Liver (tissue), 3 donors: ENCODE measurements around the gene KCNQ5.

Experiments used
- CTCF ChIP-seq: fragments of 150-350 bp; IDR thresholded peaks from 2 replicates; pipeline ENCODE4 v1.5.1; 2017; ENCODE audit warnings: improper control_type of control experiment, low read depth, low read length; ENCODE audit not compliant: missing input control
- FOXA1 ChIP-seq: IDR thresholded peaks from 2 replicates; pipeline ENCODE4 v1.6.1; 2016; ENCODE audit warnings: antibody characterized with exemption
- GABPA ChIP-seq, 2 donors: IDR thresholded peaks in 1 of 2; conservative IDR thresholded peaks in 1 of 2; 2 replicates each; pipeline ENCODE4 v1.6.1; 2016; ENCODE audit warnings: antibody characterized with exemption in 2 of 2, mild to moderate bottlenecking in 1 of 2, moderate library complexity in 1 of 2
- JUND ChIP-seq, 2 donors: IDR thresholded peaks; 2 replicates each; pipeline ENCODE4 v1.6.1; 2016; ENCODE audit warnings: antibody characterized with exemption in 2 of 2
- MAX ChIP-seq: IDR thresholded peaks from 2 replicates; pipeline ENCODE4 v1.6.1; 2016; ENCODE audit warnings: antibody characterized with exemption
- RAD21 ChIP-seq, 2 donors: IDR thresholded peaks; 2 replicates each; pipeline ENCODE4 v1.6.1; 2016; ENCODE audit warnings: antibody characterized with exemption in 2 of 2, mild to moderate bottlenecking in 2 of 2
- SP1 ChIP-seq: IDR thresholded peaks from 2 replicates; pipeline ENCODE4 v1.6.1; 2018; ENCODE audit warnings: antibody characterized with exemption, mild to moderate bottlenecking
- TAF1 ChIP-seq: conservative IDR thresholded peaks from 2 replicates; pipeline ENCODE4 v1.6.1; 2016; ENCODE audit warnings: antibody characterized with exemption, mild to moderate bottlenecking
- YY1 ChIP-seq: IDR thresholded peaks from 2 replicates; pipeline ENCODE4 v1.6.1; 2016; ENCODE audit warnings: antibody characterized with exemption, mild to moderate bottlenecking
- ZBTB33 ChIP-seq: IDR thresholded peaks from 2 replicates; pipeline ENCODE4 v1.6.1; 2016; ENCODE audit warnings: antibody characterized with exemption
- TF ChIP-seq, protein P1 (sequence below): IDR thresholded peaks from 2 replicates; pipeline ENCODE4 v1.6.1; 2016; ENCODE audit warnings: antibody characterized with exemption, mild to moderate bottlenecking
- donor health status: healthy.
- donor health status: healthy.

DNA sequence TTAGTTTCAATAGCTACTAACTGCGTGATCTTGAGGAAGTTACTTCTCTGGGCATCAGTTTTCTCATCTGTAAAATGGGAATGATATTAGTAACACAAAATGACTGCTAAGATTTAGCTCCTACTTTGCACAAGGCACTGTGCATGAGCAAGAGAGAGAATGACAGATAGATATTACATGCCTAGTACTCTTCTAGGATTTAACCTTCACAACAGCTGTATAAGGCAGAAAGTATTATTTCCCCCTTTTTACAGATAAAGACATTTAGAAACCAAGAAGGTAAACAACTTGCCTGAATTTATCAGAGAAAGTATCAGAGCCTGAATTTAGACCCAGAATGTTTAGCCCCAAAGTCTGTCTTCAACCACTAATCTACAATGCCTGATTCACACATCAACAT, 321.8 kb downstream of the KCNQ5 start:
- TF ChIP-seq CTCF, result no peak
- TF ChIP-seq RAD21 (IDR thresholded peaks at IDR 0.05), result no peak
- no peak for TF ChIP-seq FOXA1
- no peak for TF ChIP-seq JUND (IDR thresholded peaks at IDR 0.05)
- TF ChIP-seq YY1, result no peak
- no peak for TF ChIP-seq SP1
- no peak for TF ChIP-seq GABPA (IDR thresholded peaks at IDR 0.05 in 1 of 2, conservative IDR thresholded peaks at IDR 0.05 in 1 of 2)
- no peak for TF ChIP-seq ZBTB33
- no peak for TF ChIP-seq TAF1
- TF ChIP-seq MAX, result no peak
- TF ChIP-seq, protein P1, sequence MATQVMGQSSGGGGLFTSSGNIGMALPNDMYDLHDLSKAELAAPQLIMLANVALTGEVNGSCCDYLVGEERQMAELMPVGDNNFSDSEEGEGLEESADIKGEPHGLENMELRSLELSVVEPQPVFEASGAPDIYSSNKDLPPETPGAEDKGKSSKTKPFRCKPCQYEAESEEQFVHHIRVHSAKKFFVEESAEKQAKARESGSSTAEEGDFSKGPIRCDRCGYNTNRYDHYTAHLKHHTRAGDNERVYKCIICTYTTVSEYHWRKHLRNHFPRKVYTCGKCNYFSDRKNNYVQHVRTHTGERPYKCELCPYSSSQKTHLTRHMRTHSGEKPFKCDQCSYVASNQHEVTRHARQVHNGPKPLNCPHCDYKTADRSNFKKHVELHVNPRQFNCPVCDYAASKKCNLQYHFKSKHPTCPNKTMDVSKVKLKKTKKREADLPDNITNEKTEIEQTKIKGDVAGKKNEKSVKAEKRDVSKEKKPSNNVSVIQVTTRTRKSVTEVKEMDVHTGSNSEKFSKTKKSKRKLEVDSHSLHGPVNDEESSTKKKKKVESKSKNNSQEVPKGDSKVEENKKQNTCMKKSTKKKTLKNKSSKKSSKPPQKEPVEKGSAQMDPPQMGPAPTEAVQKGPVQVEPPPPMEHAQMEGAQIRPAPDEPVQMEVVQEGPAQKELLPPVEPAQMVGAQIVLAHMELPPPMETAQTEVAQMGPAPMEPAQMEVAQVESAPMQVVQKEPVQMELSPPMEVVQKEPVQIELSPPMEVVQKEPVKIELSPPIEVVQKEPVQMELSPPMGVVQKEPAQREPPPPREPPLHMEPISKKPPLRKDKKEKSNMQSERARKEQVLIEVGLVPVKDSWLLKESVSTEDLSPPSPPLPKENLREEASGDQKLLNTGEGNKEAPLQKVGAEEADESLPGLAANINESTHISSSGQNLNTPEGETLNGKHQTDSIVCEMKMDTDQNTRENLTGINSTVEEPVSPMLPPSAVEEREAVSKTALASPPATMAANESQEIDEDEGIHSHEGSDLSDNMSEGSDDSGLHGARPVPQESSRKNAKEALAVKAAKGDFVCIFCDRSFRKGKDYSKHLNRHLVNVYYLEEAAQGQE, result no peak
